Measurements from ENCODE around the gene DMAC2. TPM values are rescaled to one million over a fixed set of nuclear protein-coding genes. Genes with fewer than 3 reads are reported as not detected.

DMAC2 gene
- total RNA-seq, 4 donors from 2014 or later, result 19.9 to 33.9 (median 24.7) TPM

GRCh38 chr19:41407271-41407670, 32.4 kb downstream of the DMAC2 start:
- no peak for TF ChIP-seq CTCF (IDR thresholded peaks at IDR 0.05; ENCODE audit: low read depth)

- TF ChIP-seq CTCF (IDR thresholded peaks at IDR 0.05; ENCODE audit: low read depth), result no peak
Measured at GRCh38 chr19:41405776-41406175, 33.9 kb downstream of the DMAC2 start.

- TF ChIP-seq CTCF (IDR thresholded peaks at IDR 0.05; ENCODE audit: low read depth), result no peak
Measured at GRCh38 chr19:41403181-41403970, 36.3 kb downstream of the DMAC2 start.

- TF ChIP-seq CTCF (IDR thresholded peaks at IDR 0.05; ENCODE audit: low read depth), result no peak
Measured at GRCh38 chr19:41402010-41402409, 37.7 kb downstream of the DMAC2 start.

- TF ChIP-seq CTCF (IDR thresholded peaks at IDR 0.05; ENCODE audit: low read depth), result no peak
Measured at GRCh38 chr19:41401483-41401882, 38.2 kb downstream of the DMAC2 start.

- no peak for TF ChIP-seq CTCF (IDR thresholded peaks at IDR 0.05; ENCODE audit: low read depth)
Measured at GRCh38 chr19:41399525-41399924, 40.2 kb downstream of the DMAC2 start.

GRCh38 chr19:41399091-41399490, 40.6 kb downstream of the DMAC2 start:
- no peak for TF ChIP-seq CTCF (IDR thresholded peaks at IDR 0.05; ENCODE audit: low read depth)

All from subcutaneous adipose tissue (tissue), 4 donors.